K562 (cell line): ENCODE results near the gene SMAD3. TPM values are rescaled to one million over a fixed set of nuclear protein-coding genes. Genes with fewer than 3 reads are reported as not detected.

Experiments
- ARID2 ChIP-seq: fragments of 450-650 bp; IDR thresholded peaks from 2 replicates; pipeline ENCODE4 v1.6.1; 2017; ENCODE audit warnings: antibody characterized with exemption, mild to moderate bottlenecking
- ATF3 ChIP-seq, 2 experiments: fragments of 450-650 bp in 1 of 2; sonication (generic) in 1 of 2; formaldehyde crosslinking in 1 of 2; IDR thresholded peaks in 1 of 2; conservative IDR thresholded peaks in 1 of 2; 2 replicates each; pipeline versions ENCODE4 v1.6.1 to v1.8.1; 2016 to 2023; ENCODE audit warnings: mild to moderate bottlenecking in 2 of 2, moderate library complexity in 2 of 2, inconsistent platforms in 1 of 2, missing genetic modification reagents in 1 of 2
- CHD4 ChIP-seq: fragments of 200-600 bp; sonication (generic); IDR thresholded peaks from 3 replicates; pipeline ENCODE4 v1.6.1; 2012; ENCODE audit warnings: low read depth, mild to moderate bottlenecking, mixed read lengths, low read length, inconsistent platforms; ENCODE audit not compliant: insufficient read depth, insufficient replicate concordance, poor library complexity, severe bottlenecking
- HDGF ChIP-seq: fragments of 450-650 bp; IDR thresholded peaks from 2 replicates; pipeline ENCODE4 v1.6.1; 2016
- MTA1 ChIP-seq: fragments of 450-650 bp; IDR thresholded peaks from 2 replicates; pipeline ENCODE4 v1.6.1; 2017; ENCODE audit warnings: borderline replicate concordance
- PBX2 ChIP-seq, 2 experiments: IDR thresholded peaks in 1 of 2; conservative IDR thresholded peaks in 1 of 2; 2 replicates each; pipeline ENCODE4 v1.6.1; 2016; ENCODE audit warnings: low read depth in 2 of 2, mild to moderate bottlenecking in 1 of 2, missing compliant biosample characterization in 1 of 2, missing genetic modification characterization in 1 of 2, moderate library complexity in 1 of 2
- PRPF4 ChIP-seq: fragments of 200-400 bp; formaldehyde crosslinking; IDR thresholded peaks from one replicate; pipeline ENCODE4 v1.6.1; 2017; ENCODE audit warnings: low read length, low read depth, mild to moderate bottlenecking; ENCODE audit not compliant: insufficient read depth, poor library complexity, severe bottlenecking
- polyA plus RNA-seq, 8 experiments: library from polyadenylated mRNA; depleted of rRNA in 4 of 8; stranded (reverse) in 5 of 8; unstranded in 3 of 8; fragments of >200 nt; fragmentation: Nextera tagmentation in 2 of 8; fragmentation: Illumina TruSeq in 1 of 8; extraction: Ambion mirVana in 2 of 8; extraction: Trizol in 1 of 8; gene quantifications; 2 replicates each; pipeline versions ENCODE4 v1.2.1 to v1.2.3, GENCODE V29; 2011 to 2014; ENCODE audit warnings: inconsistent platforms in 1 of 8, missing spikeins in 1 of 8
- total RNA-seq, 7 experiments: library from RNA; depleted of rRNA in 6 of 7; stranded (reverse); fragments of >200 nt in 6 of 7; fragmentation: Illumina TruSeq in 2 of 7; extraction: Trizol in 2 of 7; gene quantifications; 2 replicates each; pipeline versions ENCODE4 v1.2.1 to v1.2.3, GENCODE V29; 2011 to 2021; ENCODE audit warnings: low replicate concordance in 1 of 7

The SMAD3 gene
- total and polyA plus RNA-seq, 9 of the 15 experiments (the other 6 are each of a cell fraction or from before 2014, with no cell fraction given): 4.3 to 39.2 (median 11.1) TPM

GRCh38 chr15:67107014-67107812, 41.8 kb downstream of the SMAD3 start (continued):
- no peak for TF ChIP-seq PRPF4
- no peak for TF ChIP-seq ARID2
- no peak for TF ChIP-seq CHD4
- TF ChIP-seq PBX2 (CRISPR knock-in tag; IDR thresholded peaks at IDR 0.05; ENCODE audit: low read depth): no peak
- TF ChIP-seq PBX2 (tag; conservative IDR thresholded peaks at IDR 0.05; ENCODE audit: low read depth): peak; percentile 75
- TF ChIP-seq HDGF: no peak
- no peak for TF ChIP-seq MTA1
- peak; percentile 85 for TF ChIP-seq ATF3 (IDR thresholded peaks at IDR 0.05)
- no peak for TF ChIP-seq ATF3 (CRISPR knock-in tag; conservative IDR thresholded peaks at IDR 0.05)
